IMR-90 (cell line): ENCODE results near the gene MTA1. TPM values are rescaled to one million over a fixed set of nuclear protein-coding genes. Genes with fewer than 3 reads are reported as not detected.

Source experiments
- ATAC-seq: fragments of 200-7000 bp; cut with Tn5 transposase; 2 replicates; pipeline ENCODE4 v1.9.1; 2020; ENCODE audit warnings: low read depth, mild to moderate bottlenecking, moderate library complexity
- BruUV-seq: library from RNA; stranded (reverse); fragments of 400-500 nt; replicated peaks from 2 replicates; lab custom pipeline; 2021; lab: Mats Ljungman, UMichigan
- CTCF ChIA-PET: fragments of 300-600 bp; formaldehyde crosslinking; extraction: SDS; loops from one replicate; lab custom pipeline; 2021; ENCODE audit warnings: antibody characterized with exemption; lab: Yijun Ruan, JAX
- POLR2A ChIA-PET: fragments of 300-600 bp; sonication (Branson Sonifier 250); formaldehyde crosslinking; loops from one replicate; lab custom pipeline; 2022; ENCODE audit warnings: antibody characterized with exemption; ENCODE audit not compliant: unreplicated experiment; lab: Charles Lee
- DNase-seq: peaks from one replicate; pipeline ENCODE4 v3.0.0; 2013
- H2AFZ ChIP-seq: replicated peaks from 2 replicates; pipeline ENCODE3; 2013; ENCODE audit warnings: low read length, mild to moderate bottlenecking; ENCODE audit not compliant: poor library complexity
- H2AK5ac ChIP-seq: 2 replicates; pipeline ENCODE4 v1.6.1; 2013; ENCODE audit warnings: low read depth, low read length, inconsistent platforms
- H2AK9ac ChIP-seq: replicated peaks from 2 replicates; pipeline ENCODE3; 2013; ENCODE audit warnings: mild to moderate bottlenecking, low read depth, low read length, moderate library complexity; ENCODE audit not compliant: poor library complexity
- H2BK120ac ChIP-seq: 2 replicates; pipeline ENCODE4 v1.6.1; 2013; ENCODE audit warnings: low read depth, low read length, inconsistent platforms
- H2BK15ac ChIP-seq: 3 replicates; pipeline ENCODE4 v1.6.1; 2013; ENCODE audit warnings: low read depth, low read length, inconsistent platforms
- H2BK20ac ChIP-seq: 2 replicates; pipeline ENCODE4 v1.6.1; 2013; ENCODE audit warnings: low read depth, mild to moderate bottlenecking, inconsistent platforms, low read length, moderate library complexity
- H2BK5ac ChIP-seq: 2 replicates; pipeline ENCODE4 v1.6.1; 2013; ENCODE audit warnings: mild to moderate bottlenecking, low read depth, low read length, inconsistent platforms; ENCODE audit not compliant: poor library complexity, severe bottlenecking
- H3K14ac ChIP-seq: replicated peaks from 2 replicates; pipeline ENCODE4 v1.6.1; 2013; ENCODE audit warnings: low read depth, low read length, inconsistent platforms
- H3K18ac ChIP-seq: 2 replicates; pipeline ENCODE4 v1.6.1; 2013; ENCODE audit warnings: low read depth, low read length, control low read depth
- H3K23ac ChIP-seq: 2 replicates; pipeline ENCODE4 v1.6.1; 2013; ENCODE audit warnings: low read depth, low read length, inconsistent platforms
- H3K27ac ChIP-seq: 2 replicates; pipeline ENCODE4 v1.5.1; 2013; ENCODE audit warnings: mild to moderate bottlenecking, control low read depth, low read length; ENCODE audit not compliant: insufficient read depth
- H3K27me3 ChIP-seq: 2 replicates; pipeline ENCODE4 v1.6.1; 2013; ENCODE audit warnings: low read length; ENCODE audit not compliant: control insufficient read depth, insufficient read depth
- H3K36me3 ChIP-seq: 2 replicates; pipeline ENCODE4 v1.6.1; 2013; ENCODE audit warnings: low read length, mixed read lengths; ENCODE audit not compliant: control insufficient read depth, insufficient read depth
- H3K4ac ChIP-seq: 2 replicates; pipeline ENCODE4 v1.6.1; 2013; ENCODE audit warnings: low read depth, low read length, inconsistent platforms
- H3K4me1 ChIP-seq: 2 replicates; pipeline ENCODE4 v1.6.1; 2013; ENCODE audit warnings: low read length, mixed read lengths; ENCODE audit not compliant: control insufficient read depth, insufficient read depth
- H3K4me2 ChIP-seq: 2 replicates; pipeline ENCODE4 v1.6.1; 2013; ENCODE audit warnings: low read depth, mild to moderate bottlenecking, control low read depth, low read length, moderate library complexity
- H3K4me3 ChIP-seq: 2 replicates; pipeline ENCODE4 v1.5.1; 2013; ENCODE audit warnings: low read depth, mild to moderate bottlenecking, control low read depth, low read length, moderate library complexity; ENCODE audit not compliant: insufficient read depth
- H3K56ac ChIP-seq: 2 replicates; pipeline ENCODE4 v1.6.1; 2013; ENCODE audit warnings: low read length, inconsistent platforms; ENCODE audit not compliant: insufficient read depth; ENCODE audit errors: extremely low read depth
- H3K79me1 ChIP-seq, 2 experiments: 2 replicates each; pipeline ENCODE4 v1.6.1; 2013; ENCODE audit warnings: low read length in 2 of 2, inconsistent platforms in 1 of 2, low read depth in 1 of 2
- H3K9ac ChIP-seq: 2 replicates; pipeline ENCODE4 v1.6.1; 2013; ENCODE audit warnings: low read depth, low read length, control low read depth
- H3K9me1 ChIP-seq: 2 replicates; pipeline ENCODE4 v1.6.1; 2013; ENCODE audit warnings: low read length, inconsistent platforms; ENCODE audit not compliant: insufficient read depth
- H3K9me3 ChIP-seq: 2 replicates; pipeline ENCODE4 v1.6.1; 2013; ENCODE audit warnings: low read length; ENCODE audit not compliant: control insufficient read depth, insufficient read depth
- H4K20me1 ChIP-seq: 2 replicates; pipeline ENCODE4 v1.6.1; 2013; ENCODE audit warnings: low read length, inconsistent platforms; ENCODE audit not compliant: insufficient read depth
- H4K5ac ChIP-seq: 2 replicates; pipeline ENCODE4 v1.6.1; 2013; ENCODE audit warnings: mild to moderate bottlenecking, low read depth, low read length, control low read depth
- H4K8ac ChIP-seq, 2 experiments: 2 replicates each; pipeline ENCODE4 v1.6.1; 2013; ENCODE audit warnings: low read depth in 2 of 2, low read length in 2 of 2, control low read depth in 1 of 2, inconsistent platforms in 1 of 2
- H4K91ac ChIP-seq: 2 replicates; pipeline ENCODE4 v1.6.1; 2013; ENCODE audit warnings: low read depth, low read length, inconsistent platforms; ENCODE audit not compliant: insufficient read depth
- BHLHE40 ChIP-seq: fragments of 150-350 bp; IDR thresholded peaks from 2 replicates; pipeline ENCODE4 v1.6.1; 2016; ENCODE audit warnings: mild to moderate bottlenecking, low read depth, low read length
- CEBPB ChIP-seq: IDR thresholded peaks from 2 replicates; pipeline ENCODE4 v1.6.1; 2012; ENCODE audit warnings: low read depth, low read length, improper control_type of control experiment
- CHD1 ChIP-seq: IDR thresholded peaks from 2 replicates; pipeline ENCODE4 v1.6.1; 2012; ENCODE audit warnings: low read depth, low read length, improper control_type of control experiment
- MAFK ChIP-seq: IDR thresholded peaks from 2 replicates; pipeline ENCODE4 v1.6.1; 2012; ENCODE audit warnings: low read depth, low read length, improper control_type of control experiment
- MAZ ChIP-seq: IDR thresholded peaks from 2 replicates; pipeline ENCODE4 v1.6.1; 2012; ENCODE audit warnings: low read depth, mild to moderate bottlenecking, low read length, improper control_type of control experiment, moderate library complexity, borderline replicate concordance
- MXI1 ChIP-seq: IDR thresholded peaks from 2 replicates; pipeline ENCODE4 v1.6.1; 2012; ENCODE audit warnings: low read depth, mild to moderate bottlenecking, low read length, moderate library complexity, borderline replicate concordance
- NFE2L2 ChIP-seq: fragments of 150-350 bp; IDR thresholded peaks from 2 replicates; pipeline ENCODE4 v1.6.1; 2016; ENCODE audit warnings: low read depth, mild to moderate bottlenecking, low read length
- POLR2A ChIP-seq: IDR thresholded peaks from 2 replicates; pipeline ENCODE4 v1.6.1; 2012; ENCODE audit warnings: mild to moderate bottlenecking, low read depth, low read length
- RCOR1 ChIP-seq: IDR thresholded peaks from 2 replicates; pipeline ENCODE4 v1.6.1; 2012; ENCODE audit warnings: mild to moderate bottlenecking, low read length, improper control_type of control experiment; ENCODE audit not compliant: insufficient replicate concordance
- RFX5 ChIP-seq: IDR thresholded peaks from 2 replicates; pipeline ENCODE4 v1.8.0; 2012; ENCODE audit warnings: low read depth, mild to moderate bottlenecking, low read length, moderate library complexity
- SMC3 ChIP-seq: fragments of 150-350 bp; IDR thresholded peaks from 2 replicates; pipeline ENCODE4 v1.6.1; 2016; ENCODE audit warnings: low read depth, mild to moderate bottlenecking, antibody characterized with exemption, low read length, moderate library complexity
- WGBS, 2 experiments: methylation state at CpG; one replicate each; pipeline versions ENCODE4 v1.1.5 to v1.1.7; 2013; ENCODE audit warnings: missing lambda C conversion rate in 2 of 2; ENCODE audit not compliant: insufficient read length in 1 of 2; ENCODE audit errors: extremely low coverage in 2 of 2; 5-methylcytosine and 5-hydroxymethylcytosine counted together
- dilution Hi-C: fragments of 300-500 bp; cut with HindIII; formaldehyde crosslinking; loops from one replicate; pipeline ENCODE4 v1.14.3; 2018; ENCODE audit warnings: low sequenced_read_pairs; ENCODE audit not compliant: unreplicated experiment
- in situ Hi-C: fragments of 300-500 bp; cut with MboI; formaldehyde crosslinking; loops from 3 replicates; pipeline ENCODE4 v1.14.3; 2019; ENCODE audit warnings: low sequenced_read_pairs, inconsistent platforms, mixed read lengths
- intact Hi-C: fragments of 100-400 bp; cut with micrococcal nuclease; formaldehyde crosslinking; loops from 2 replicates; pipeline ENCODE4 v1.10.0; 2022
- polyA plus RNA-seq, 3 experiments: library from polyadenylated mRNA; depleted of rRNA; stranded (reverse); fragments of >200 nt; gene quantifications; 2 replicates each; pipeline ENCODE4 v1.2.3, GENCODE V29; 2012; ENCODE audit warnings: low replicate concordance in 1 of 3
- total RNA-seq: library from RNA; depleted of rRNA; stranded (reverse); fragments of >200 nt; gene quantifications from 2 replicates; pipeline ENCODE4 v1.2.3, GENCODE V29; 2012
- TF ChIP-seq, protein P1 (sequence below): conservative IDR thresholded peaks from 2 replicates; pipeline ENCODE4 v1.5.1; 2012; ENCODE audit warnings: mild to moderate bottlenecking, low read depth, low read length, improper control_type of control experiment
- TF ChIP-seq, protein P2 (sequence below): fragments of 150-350 bp; IDR thresholded peaks from 2 replicates; pipeline ENCODE4 v1.6.1; 2017; ENCODE audit warnings: mild to moderate bottlenecking, antibody characterized with exemption, low read length, low read depth
- TF ChIP-seq, protein P3 (sequence below): fragments of 150-350 bp; IDR thresholded peaks from 2 replicates; pipeline ENCODE4 v1.6.1; 2016; ENCODE audit warnings: low read depth, mild to moderate bottlenecking, low read length, moderate library complexity, borderline replicate concordance

MTA1 gene
- total and polyA plus RNA-seq, 2 of the 4 experiments (the other 2 are of a cell fraction) = 21.5 to 61.6 TPM

DNA sequence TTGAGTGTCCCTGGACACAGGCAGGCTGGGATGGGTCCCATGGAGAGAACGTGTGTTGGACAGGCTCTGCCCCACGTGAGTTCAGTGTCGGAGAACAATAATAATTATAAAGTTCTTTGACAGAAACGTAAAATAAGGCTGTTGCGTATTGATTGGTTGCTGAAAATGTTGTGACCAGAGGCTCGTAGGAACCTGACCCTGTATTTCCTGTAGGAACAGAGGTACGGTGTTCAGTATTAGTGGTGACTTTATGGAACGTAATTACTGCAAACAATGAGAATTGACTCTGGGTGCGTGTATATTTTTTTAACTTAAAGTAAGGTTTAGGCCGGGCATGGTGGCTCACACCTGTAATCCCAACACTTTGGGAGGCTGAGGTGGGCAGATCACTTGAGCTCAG, 7.8 kb downstream of the MTA1 start:
- ChIA-PET CTCF (no interaction called here), POLR2A (no interaction called here)
- Histone ChIP-seq H2AFZ (no peak overlapping the region), H2BK5ac (no peak overlapping the region), H3K79me1 (peaks cover 14 to 60% of the 10 kb centered on the region in 2 experiments), H4K5ac (no peak overlapping the region), H3K27ac (no peak overlapping the region), H4K20me1 (peaks cover 81% of the 10 kb centered on the region), H3K9me3 (no peaks in the 10 kb centered on the region), H3K4me2 (no peak overlapping the region), H2AK9ac (no peak overlapping the region), H3K9ac (no peak overlapping the region), H3K4me1 (no peaks in the 10 kb centered on the region; the same call in none of the 2 replicates), H4K8ac (no peak overlapping the region), H3K23ac (no peak overlapping the region), H2BK120ac (no peak overlapping the region), H3K4ac (no peak overlapping the region), H3K4me3 (no peak overlapping the region), H3K56ac (no peak overlapping the region), H3K36me3 (peaks cover 14% of the 10 kb centered on the region), H3K27me3 (no peaks in the 10 kb centered on the region), H4K91ac (no peak overlapping the region), H3K14ac (no peak overlapping the region), H3K18ac (no peak overlapping the region), H2AK5ac (no peak overlapping the region), H3K9me1 (peaks cover 6% of the 10 kb centered on the region), H2BK15ac (no peak overlapping the region), H2BK20ac (no peak overlapping the region)
- TF ChIP-seq, protein P1, sequence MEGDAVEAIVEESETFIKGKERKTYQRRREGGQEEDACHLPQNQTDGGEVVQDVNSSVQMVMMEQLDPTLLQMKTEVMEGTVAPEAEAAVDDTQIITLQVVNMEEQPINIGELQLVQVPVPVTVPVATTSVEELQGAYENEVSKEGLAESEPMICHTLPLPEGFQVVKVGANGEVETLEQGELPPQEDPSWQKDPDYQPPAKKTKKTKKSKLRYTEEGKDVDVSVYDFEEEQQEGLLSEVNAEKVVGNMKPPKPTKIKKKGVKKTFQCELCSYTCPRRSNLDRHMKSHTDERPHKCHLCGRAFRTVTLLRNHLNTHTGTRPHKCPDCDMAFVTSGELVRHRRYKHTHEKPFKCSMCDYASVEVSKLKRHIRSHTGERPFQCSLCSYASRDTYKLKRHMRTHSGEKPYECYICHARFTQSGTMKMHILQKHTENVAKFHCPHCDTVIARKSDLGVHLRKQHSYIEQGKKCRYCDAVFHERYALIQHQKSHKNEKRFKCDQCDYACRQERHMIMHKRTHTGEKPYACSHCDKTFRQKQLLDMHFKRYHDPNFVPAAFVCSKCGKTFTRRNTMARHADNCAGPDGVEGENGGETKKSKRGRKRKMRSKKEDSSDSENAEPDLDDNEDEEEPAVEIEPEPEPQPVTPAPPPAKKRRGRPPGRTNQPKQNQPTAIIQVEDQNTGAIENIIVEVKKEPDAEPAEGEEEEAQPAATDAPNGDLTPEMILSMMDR = no peak
- TF ChIP-seq NFE2L2 (no peak), MAFK (no peak), RFX5 (no peak), MXI1 (no peak), RCOR1 (no peak), SMC3 (no peak), MAZ (no peak), CHD1 (no peak), BHLHE40 (no peak), CEBPB (no peak), POLR2A (no peak)
- TF ChIP-seq, protein P2, sequence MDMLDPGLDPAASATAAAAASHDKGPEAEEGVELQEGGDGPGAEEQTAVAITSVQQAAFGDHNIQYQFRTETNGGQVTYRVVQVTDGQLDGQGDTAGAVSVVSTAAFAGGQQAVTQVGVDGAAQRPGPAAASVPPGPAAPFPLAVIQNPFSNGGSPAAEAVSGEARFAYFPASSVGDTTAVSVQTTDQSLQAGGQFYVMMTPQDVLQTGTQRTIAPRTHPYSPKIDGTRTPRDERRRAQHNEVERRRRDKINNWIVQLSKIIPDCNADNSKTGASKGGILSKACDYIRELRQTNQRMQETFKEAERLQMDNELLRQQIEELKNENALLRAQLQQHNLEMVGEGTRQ = no peak
- TF ChIP-seq, protein P3, sequence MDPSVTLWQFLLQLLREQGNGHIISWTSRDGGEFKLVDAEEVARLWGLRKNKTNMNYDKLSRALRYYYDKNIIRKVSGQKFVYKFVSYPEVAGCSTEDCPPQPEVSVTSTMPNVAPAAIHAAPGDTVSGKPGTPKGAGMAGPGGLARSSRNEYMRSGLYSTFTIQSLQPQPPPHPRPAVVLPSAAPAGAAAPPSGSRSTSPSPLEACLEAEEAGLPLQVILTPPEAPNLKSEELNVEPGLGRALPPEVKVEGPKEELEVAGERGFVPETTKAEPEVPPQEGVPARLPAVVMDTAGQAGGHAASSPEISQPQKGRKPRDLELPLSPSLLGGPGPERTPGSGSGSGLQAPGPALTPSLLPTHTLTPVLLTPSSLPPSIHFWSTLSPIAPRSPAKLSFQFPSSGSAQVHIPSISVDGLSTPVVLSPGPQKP = no peak
- intact Hi-C loops = no loop called here
- no peak for DNase-seq
- dilution Hi-C loops = no loop called here
- ATAC-seq = no peak
- BruUV-seq = no TSS peak
- in situ Hi-C loops = no loop called here
- WGBS, 2 experiments = 95% methylated on average over 5 of the region's 10 CpGs; no CpG with 5 or more reads in 1 of the 2 experiments
